OCI-LY7 (cell line): ENCODE measurements around the gene KRIT1. TPM values are rescaled to one million over a fixed set of nuclear protein-coding genes. Genes with fewer than 3 reads are reported as not detected.

Experiments
- BruUV-seq: library from RNA; stranded (reverse); fragments of 400-500 nt; replicated peaks from 2 replicates; lab custom pipeline; 2021; lab: Mats Ljungman, UMichigan
- CTCF ChIA-PET: fragments of 300-600 bp; sonication (Branson Sonifier 250); formaldehyde crosslinking; loops from one replicate; lab custom pipeline; 2022; ENCODE audit warnings: antibody characterized with exemption; ENCODE audit not compliant: unreplicated experiment; lab: Charles Lee
- POLR2A ChIA-PET: fragments of 300-600 bp; sonication (Branson Sonifier 250); formaldehyde crosslinking; loops from one replicate; lab custom pipeline; 2022; ENCODE audit warnings: antibody characterized with exemption; lab: Charles Lee
- DNase-seq: peaks from one replicate; pipeline ENCODE4 v3.0.0-alpha.2; 2015; ENCODE audit warnings: low spot score
- H2AFZ ChIP-seq: fragments of 200-600 bp; sonication (generic), shearing (Covaris generic); 2 replicates; pipeline ENCODE4 v1.6.1; 2014; ENCODE audit warnings: mild to moderate bottlenecking, antibody characterized with exemption, low read length, moderate library complexity
- H3K27ac ChIP-seq: fragments of 200-600 bp; sonication (generic); 2 replicates; pipeline ENCODE4 v1.5.1; 2014; ENCODE audit warnings: mixed run types, low read depth, mild to moderate bottlenecking, moderate library complexity, low read length, inconsistent platforms; ENCODE audit not compliant: poor library complexity, severe bottlenecking
- H3K36me3 ChIP-seq: fragments of 200-600 bp; sonication (generic); 2 replicates; pipeline ENCODE4 v1.6.1; 2014; ENCODE audit warnings: mild to moderate bottlenecking, antibody characterized with exemption, low read length, moderate library complexity, mixed read lengths; ENCODE audit not compliant: insufficient read depth
- H3K4me1 ChIP-seq: fragments of 200-600 bp; sonication (generic); 2 replicates; pipeline ENCODE4 v1.5.1; 2014; ENCODE audit warnings: mild to moderate bottlenecking, low read length; ENCODE audit not compliant: insufficient read depth, poor library complexity, severe bottlenecking
- H3K4me2 ChIP-seq: fragments of 200-600 bp; sonication (generic); 2 replicates; pipeline ENCODE4 v1.6.1; 2014; ENCODE audit warnings: mild to moderate bottlenecking, low read length
- H3K4me3 ChIP-seq: fragments of 200-600 bp; sonication (generic); 2 replicates; pipeline ENCODE4 v1.5.1; 2014; ENCODE audit warnings: mild to moderate bottlenecking, low read depth, low read length; ENCODE audit not compliant: poor library complexity, severe bottlenecking
- H3K79me2 ChIP-seq: fragments of 200-600 bp; sonication (generic); 2 replicates; pipeline ENCODE4 v1.6.1; 2016; ENCODE audit warnings: low read depth, mild to moderate bottlenecking, low read length, moderate library complexity, mixed read lengths; ENCODE audit not compliant: insufficient read depth
- H3K9me2 ChIP-seq: fragments of 200-600 bp; sonication (generic); 2 replicates; pipeline ENCODE4 v1.6.1; 2016; ENCODE audit warnings: mild to moderate bottlenecking, low read length, mixed read lengths; ENCODE audit not compliant: insufficient read depth
- H3K9me3 ChIP-seq: fragments of 200-600 bp; sonication (generic); 2 replicates; pipeline ENCODE4 v1.6.1; 2014; ENCODE audit warnings: mild to moderate bottlenecking, mixed run types, low read length, mixed read lengths
- H4K20me1 ChIP-seq: fragments of 200-600 bp; sonication (generic); 2 replicates; pipeline ENCODE4 v1.6.1; 2014; ENCODE audit warnings: mild to moderate bottlenecking, antibody characterized with exemption, low read length, moderate library complexity, mixed read lengths; ENCODE audit not compliant: insufficient read depth
- CTCF ChIP-seq: fragments of 200-600 bp; sonication (generic); conservative IDR thresholded peaks from 2 replicates; pipeline ENCODE4 v1.5.1; 2014; ENCODE audit warnings: mild to moderate bottlenecking, antibody characterized with exemption, low read length, moderate library complexity, mixed read lengths
- EZH2phosphoT487 ChIP-seq: fragments of 200-600 bp; sonication (generic); IDR thresholded peaks from 2 replicates; pipeline ENCODE4 v1.6.1; 2018; ENCODE audit warnings: low read depth, borderline replicate concordance, mild to moderate bottlenecking, mixed run types, antibody characterized with exemption, low read length, moderate library complexity, mixed read lengths
- intact Hi-C: fragments of 100-400 bp; cut with micrococcal nuclease; formaldehyde crosslinking; loops from one replicate; pipeline ENCODE4 v1.10.0; 2022; ENCODE audit not compliant: unreplicated experiment
- total RNA-seq, 2 experiments: library from RNA; depleted of rRNA in 1 of 2; stranded (reverse); fragments of >200 nt in 1 of 2; shearing (Covaris generic) in 1 of 2; gene quantifications; 2 replicates each; pipeline ENCODE4 v1.2.3, GENCODE V29; 2014 to 2022

The KRIT1 gene
- total RNA-seq, 2 experiments from 2014 or later, result 44.8 to 50.0 TPM

- Histone ChIP-seq H3K79me2 (peaks cover 77% of the 10 kb centered on the region), H4K20me1 (no peaks in the 10 kb centered on the region; the same call in 1 of the 2 replicates), H3K4me1 (peaks cover 15% of the 10 kb centered on the region), H3K27ac (no peak overlapping the region), H3K4me3 (no peak overlapping the region), H2AFZ (no peak overlapping the region), H3K9me2 (no peaks in the 10 kb centered on the region), H3K9me3 (peaks cover 15% of the 10 kb centered on the region; the same call in 1 of the 2 replicates), H3K4me2 (no peak overlapping the region), H3K36me3 (peaks cover 31% of the 10 kb centered on the region)
- intact Hi-C loops, result no loop called here
- ChIA-PET POLR2A (interaction anchor here (0.5 to 1.3 kb wide), 5 partner anchors 10 to 435 kb away, joined by 3 to 5 read pairs (median 4); no protein-coding TSS in a partner anchor), CTCF (no interaction called here)
- DNase-seq, result no peak
- no TSS peak for BruUV-seq
- TF ChIP-seq CTCF (no peak), EZH2phosphoT487 (no peak)
Measured at GRCh38 chr7:92260248-92260781, 14.6 kb upstream of the KRIT1 start.

GRCh38 chr7:92259610-92260247, 14.0 kb upstream of the KRIT1 start:
- Histone ChIP-seq H3K36me3 (peaks cover 33% of the 10 kb centered on the region), H3K79me2 (peaks cover 77% of the 10 kb centered on the region), H3K4me3 (no peak overlapping the region), H3K4me1 (peaks cover 15% of the 10 kb centered on the region), H3K9me2 (no peaks in the 10 kb centered on the region), H3K27ac (peak overlapping the region; percentile 17), H3K9me3 (peaks cover 20% of the 10 kb centered on the region; the same call in 1 of the 2 replicates), H3K4me2 (peak overlapping the region; percentile 12; the same call in 1 of the 2 replicates), H2AFZ (no peak overlapping the region), H4K20me1 (no peaks in the 10 kb centered on the region; the same call in 1 of the 2 replicates)
- ChIA-PET CTCF (no interaction called here), POLR2A (interaction anchor here (0.5 to 1.5 kb wide), 4 partner anchors 9 to 436 kb away, joined by 3 to 4 read pairs (median 4); no protein-coding TSS in a partner anchor)
- no TSS peak for BruUV-seq
- peak; percentile 20 for DNase-seq
- TF ChIP-seq CTCF (no peak), EZH2phosphoT487 (no peak)
- intact Hi-C loops, result no loop called here
